ENCODE measurements around the gene CNST. TPM values are rescaled to one million over a fixed set of nuclear protein-coding genes. Genes with fewer than 3 reads are reported as not detected.

CNST gene
- total and polyA plus RNA-seq, 2 of the 13 experiments (the other 11 are each of a cell fraction or from before 2014, with no cell fraction given), result 6.3 to 12.4 TPM

DNA sequence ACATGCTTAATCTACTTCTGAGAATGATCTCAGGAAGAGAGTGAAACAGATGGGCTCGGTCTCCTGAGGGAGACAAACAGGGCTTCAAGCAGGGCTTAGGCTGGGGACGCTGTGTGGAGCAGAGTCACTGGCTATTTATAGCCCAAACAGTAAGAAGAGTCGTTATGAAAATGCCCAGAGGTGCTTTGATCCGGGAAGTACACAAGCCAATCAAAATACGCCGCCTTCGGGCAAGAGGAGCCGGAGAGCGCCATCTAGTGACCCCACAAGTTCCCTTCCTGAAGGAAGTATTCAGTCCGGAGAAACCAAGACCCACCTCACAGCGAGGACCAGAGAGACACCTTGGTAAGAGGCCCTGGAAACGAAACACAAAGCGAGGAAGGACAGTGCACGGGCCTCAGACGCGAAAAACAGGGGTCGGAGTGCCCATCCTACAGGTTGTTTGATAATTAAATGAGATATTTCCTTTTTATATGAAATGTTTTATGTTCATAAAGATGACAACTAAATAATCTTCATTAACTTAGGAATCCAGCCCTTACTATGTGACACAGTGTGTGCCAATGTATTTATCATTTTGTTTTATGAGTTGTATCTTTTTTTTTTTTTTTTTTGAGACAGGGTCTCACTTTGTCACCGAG, 133.0 kb downstream of the CNST start (continued):
- TF ChIP-seq KLF12 (CRISPR knock-in tag; IDR thresholded peaks at IDR 0.05; ENCODE audit: borderline replicate concordance) (0 out of 2 replicates have a peak, but pooled peaks have one; percentile 51), ZNF30 (CRISPR knock-in tag; IDR thresholded peaks at IDR 0.05) (no peak), CEBPB (IDR thresholded peaks at IDR 0.05; ENCODE audit: borderline replicate concordance, low read depth, low read length) (no peak), KLF13 (CRISPR knock-in tag; IDR thresholded peaks at IDR 0.05) (no peak), FOSL2 (CRISPR knock-in tag; IDR thresholded peaks at IDR 0.05) (peak; percentile 33; the same call in 1 of the 2 replicates), ZNF781 (CRISPR knock-in tag; IDR thresholded peaks at IDR 0.05; ENCODE audit: borderline replicate concordance, not compliant biosample characterization) (no peak), ZNF468 (CRISPR knock-in tag; IDR thresholded peaks at IDR 0.05) (no peak), PHF21A (CRISPR knock-in tag; IDR thresholded peaks at IDR 0.05) (peak; percentile 62; the same call in 1 of the 2 replicates), POLR2AphosphoS2 (IDR thresholded peaks at IDR 0.05; ENCODE audit: low read depth, low read length) (no peak), ZNF292 (CRISPR knock-in tag; IDR thresholded peaks at IDR 0.05; ENCODE audit: borderline replicate concordance, low read depth) (no peak), JUND (CRISPR knock-in tag; IDR thresholded peaks at IDR 0.05) (no peak), YEATS4 (CRISPR knock-in tag; IDR thresholded peaks at IDR 0.05; ENCODE audit: borderline replicate concordance) (no peak; the same call in 1 of the 2 replicates)
- TF ChIP-seq, protein P1, sequence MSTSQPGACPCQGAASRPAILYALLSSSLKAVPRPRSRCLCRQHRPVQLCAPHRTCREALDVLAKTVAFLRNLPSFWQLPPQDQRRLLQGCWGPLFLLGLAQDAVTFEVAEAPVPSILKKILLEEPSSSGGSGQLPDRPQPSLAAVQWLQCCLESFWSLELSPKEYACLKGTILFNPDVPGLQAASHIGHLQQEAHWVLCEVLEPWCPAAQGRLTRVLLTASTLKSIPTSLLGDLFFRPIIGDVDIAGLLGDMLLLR (CRISPR knock-in tag; IDR thresholded peaks at IDR 0.05), result no peak
- TF ChIP-seq, protein P2, sequence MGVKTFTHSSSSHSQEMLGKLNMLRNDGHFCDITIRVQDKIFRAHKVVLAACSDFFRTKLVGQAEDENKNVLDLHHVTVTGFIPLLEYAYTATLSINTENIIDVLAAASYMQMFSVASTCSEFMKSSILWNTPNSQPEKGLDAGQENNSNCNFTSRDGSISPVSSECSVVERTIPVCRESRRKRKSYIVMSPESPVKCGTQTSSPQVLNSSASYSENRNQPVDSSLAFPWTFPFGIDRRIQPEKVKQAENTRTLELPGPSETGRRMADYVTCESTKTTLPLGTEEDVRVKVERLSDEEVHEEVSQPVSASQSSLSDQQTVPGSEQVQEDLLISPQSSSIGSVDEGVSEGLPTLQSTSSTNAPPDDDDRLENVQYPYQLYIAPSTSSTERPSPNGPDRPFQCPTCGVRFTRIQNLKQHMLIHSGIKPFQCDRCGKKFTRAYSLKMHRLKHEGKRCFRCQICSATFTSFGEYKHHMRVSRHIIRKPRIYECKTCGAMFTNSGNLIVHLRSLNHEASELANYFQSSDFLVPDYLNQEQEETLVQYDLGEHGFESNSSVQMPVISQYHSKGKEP (CRISPR knock-in tag; IDR thresholded peaks at IDR 0.05), result no peak
- TF ChIP-seq, protein P3, sequence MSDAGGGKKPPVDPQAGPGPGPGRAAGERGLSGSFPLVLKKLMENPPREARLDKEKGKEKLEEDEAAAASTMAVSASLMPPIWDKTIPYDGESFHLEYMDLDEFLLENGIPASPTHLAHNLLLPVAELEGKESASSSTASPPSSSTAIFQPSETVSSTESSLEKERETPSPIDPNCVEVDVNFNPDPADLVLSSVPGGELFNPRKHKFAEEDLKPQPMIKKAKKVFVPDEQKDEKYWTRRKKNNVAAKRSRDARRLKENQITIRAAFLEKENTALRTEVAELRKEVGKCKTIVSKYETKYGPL (CRISPR knock-in tag; IDR thresholded peaks at IDR 0.05), result 0 out of 2 replicates have a peak, but pooled peaks have one; percentile 24
- TF ChIP-seq, protein P4, sequence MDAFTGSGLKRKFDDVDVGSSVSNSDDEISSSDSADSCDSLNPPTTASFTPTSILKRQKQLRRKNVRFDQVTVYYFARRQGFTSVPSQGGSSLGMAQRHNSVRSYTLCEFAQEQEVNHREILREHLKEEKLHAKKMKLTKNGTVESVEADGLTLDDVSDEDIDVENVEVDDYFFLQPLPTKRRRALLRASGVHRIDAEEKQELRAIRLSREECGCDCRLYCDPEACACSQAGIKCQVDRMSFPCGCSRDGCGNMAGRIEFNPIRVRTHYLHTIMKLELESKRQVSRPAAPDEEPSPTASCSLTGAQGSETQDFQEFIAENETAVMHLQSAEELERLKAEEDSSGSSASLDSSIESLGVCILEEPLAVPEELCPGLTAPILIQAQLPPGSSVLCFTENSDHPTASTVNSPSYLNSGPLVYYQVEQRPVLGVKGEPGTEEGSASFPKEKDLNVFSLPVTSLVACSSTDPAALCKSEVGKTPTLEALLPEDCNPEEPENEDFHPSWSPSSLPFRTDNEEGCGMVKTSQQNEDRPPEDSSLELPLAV (CRISPR knock-in tag; conservative IDR thresholded peaks at IDR 0.05; ENCODE audit: low read depth), result no peak
- TF ChIP-seq, protein P5, sequence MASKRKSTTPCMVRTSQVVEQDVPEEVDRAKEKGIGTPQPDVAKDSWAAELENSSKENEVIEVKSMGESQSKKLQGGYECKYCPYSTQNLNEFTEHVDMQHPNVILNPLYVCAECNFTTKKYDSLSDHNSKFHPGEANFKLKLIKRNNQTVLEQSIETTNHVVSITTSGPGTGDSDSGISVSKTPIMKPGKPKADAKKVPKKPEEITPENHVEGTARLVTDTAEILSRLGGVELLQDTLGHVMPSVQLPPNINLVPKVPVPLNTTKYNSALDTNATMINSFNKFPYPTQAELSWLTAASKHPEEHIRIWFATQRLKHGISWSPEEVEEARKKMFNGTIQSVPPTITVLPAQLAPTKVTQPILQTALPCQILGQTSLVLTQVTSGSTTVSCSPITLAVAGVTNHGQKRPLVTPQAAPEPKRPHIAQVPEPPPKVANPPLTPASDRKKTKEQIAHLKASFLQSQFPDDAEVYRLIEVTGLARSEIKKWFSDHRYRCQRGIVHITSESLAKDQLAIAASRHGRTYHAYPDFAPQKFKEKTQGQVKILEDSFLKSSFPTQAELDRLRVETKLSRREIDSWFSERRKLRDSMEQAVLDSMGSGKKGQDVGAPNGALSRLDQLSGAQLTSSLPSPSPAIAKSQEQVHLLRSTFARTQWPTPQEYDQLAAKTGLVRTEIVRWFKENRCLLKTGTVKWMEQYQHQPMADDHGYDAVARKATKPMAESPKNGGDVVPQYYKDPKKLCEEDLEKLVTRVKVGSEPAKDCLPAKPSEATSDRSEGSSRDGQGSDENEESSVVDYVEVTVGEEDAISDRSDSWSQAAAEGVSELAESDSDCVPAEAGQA (IDR thresholded peaks at IDR 0.05; ENCODE audit: low read depth), result no peak
- TF ChIP-seq, protein P5 (CRISPR knock-in tag; IDR thresholded peaks at IDR 0.05; ENCODE audit: borderline replicate concordance), result no peak
- TF ChIP-seq, protein P6, sequence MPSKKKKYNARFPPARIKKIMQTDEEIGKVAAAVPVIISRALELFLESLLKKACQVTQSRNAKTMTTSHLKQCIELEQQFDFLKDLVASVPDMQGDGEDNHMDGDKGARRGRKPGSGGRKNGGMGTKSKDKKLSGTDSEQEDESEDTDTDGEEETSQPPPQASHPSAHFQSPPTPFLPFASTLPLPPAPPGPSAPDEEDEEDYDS (CRISPR knock-in tag; IDR thresholded peaks at IDR 0.05), result peak; percentile 57

Measured in HepG2 (cell line).